GM18867 (cell line): ENCODE data around the gene SP140.
"Not testable (repeated sequence)": the region's sequence is repeated elsewhere in the genome, so short reads cannot be mapped to it uniquely, and the experiment has no call there.

Experiments
- ATAC-seq: cut with Tn5 transposase; IDR thresholded peaks from one replicate; pipeline ENCODE4 v1.9.1; 2021; ENCODE audit warnings: mild to moderate bottlenecking, moderate library complexity; ENCODE audit not compliant: unreplicated experiment

The SP140 gene

DNA sequence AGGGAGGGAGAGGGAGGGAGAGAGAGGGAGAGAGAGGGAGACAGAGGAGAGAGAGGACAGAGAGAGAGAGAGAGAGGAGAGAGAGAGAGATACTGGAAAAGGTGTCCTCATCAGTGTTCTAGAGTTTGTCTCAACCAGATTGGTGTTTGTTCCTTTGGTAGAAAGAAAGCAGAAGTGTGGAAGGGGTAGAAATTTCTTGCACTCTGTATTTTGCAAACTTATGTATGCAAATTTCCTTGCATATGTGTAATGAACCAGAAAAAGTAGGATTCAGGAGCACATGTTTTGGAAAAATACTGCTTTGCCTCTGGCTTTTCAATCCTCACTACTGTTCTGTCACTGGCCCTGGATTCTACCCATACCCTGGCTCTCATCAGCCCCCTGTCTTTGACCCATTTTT lies 1.1 kb upstream of the SP140 start:
- ATAC-seq = no peak

DNA sequence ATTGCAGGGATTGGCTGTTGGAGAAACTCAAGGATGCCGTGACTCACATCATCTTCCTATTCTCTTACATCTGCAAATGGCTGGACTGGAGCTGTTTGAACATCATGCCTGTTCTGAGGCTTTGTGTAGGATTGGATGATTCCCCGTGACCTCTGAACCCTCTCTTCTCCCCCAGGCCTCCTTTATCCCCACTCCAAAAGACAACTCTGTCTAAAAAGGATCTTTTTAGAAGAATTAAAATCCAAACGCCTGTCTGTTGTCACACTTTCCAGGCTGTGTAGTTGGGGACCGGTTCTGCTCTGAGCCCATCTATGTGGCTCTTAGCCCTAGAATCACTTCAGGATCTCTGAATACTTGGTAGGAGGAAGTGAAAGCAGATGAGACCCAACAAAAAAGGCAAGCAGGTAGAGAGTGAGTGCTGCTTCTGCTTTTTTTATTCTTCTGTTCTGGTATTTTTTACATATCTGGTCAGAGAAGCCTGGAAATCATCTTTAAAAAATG lies 565 bp downstream of the SP140 start:
- peak; percentile 70 for ATAC-seq

DNA sequence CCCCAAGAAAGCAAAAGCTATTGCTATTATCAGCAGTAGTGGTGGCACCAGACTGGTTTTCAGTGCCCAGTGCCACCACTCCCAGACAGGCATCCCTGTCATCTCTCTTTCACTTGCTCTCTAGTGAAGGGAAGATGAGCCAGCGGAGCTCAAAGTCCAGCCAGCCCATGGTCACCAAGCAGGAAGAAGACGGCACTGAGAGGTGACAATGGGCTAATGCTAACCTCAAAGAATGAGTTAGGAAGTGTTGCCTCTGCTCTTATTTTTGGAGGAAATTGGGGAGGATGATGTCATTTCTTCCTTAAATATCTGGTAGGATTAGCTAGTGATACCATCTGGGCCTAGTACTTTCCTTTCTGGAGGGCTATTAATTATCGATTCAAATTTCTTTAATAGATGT lies 1.7 kb downstream of the SP140 start:
- no peak for ATAC-seq

DNA sequence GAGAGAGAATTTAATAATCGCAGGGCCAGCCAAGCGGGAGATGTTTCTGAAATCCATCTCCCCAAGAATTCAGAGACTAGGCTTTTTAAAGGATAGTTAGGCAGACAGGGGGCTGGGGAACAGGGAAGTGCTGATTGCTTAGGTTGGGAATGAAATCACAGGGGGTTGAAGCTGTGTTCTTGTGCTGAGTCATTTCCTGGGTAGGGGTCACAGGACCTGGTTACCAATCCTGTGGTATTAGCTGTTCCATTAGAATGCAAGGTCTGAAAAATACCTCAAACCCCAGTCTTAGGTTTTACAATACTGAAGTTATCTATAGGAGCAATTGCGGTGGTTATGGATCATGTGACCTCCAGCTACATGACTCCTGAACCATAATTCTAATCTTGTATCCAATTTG lies 4.6 kb downstream of the SP140 start:
- ATAC-seq = no peak

DNA sequence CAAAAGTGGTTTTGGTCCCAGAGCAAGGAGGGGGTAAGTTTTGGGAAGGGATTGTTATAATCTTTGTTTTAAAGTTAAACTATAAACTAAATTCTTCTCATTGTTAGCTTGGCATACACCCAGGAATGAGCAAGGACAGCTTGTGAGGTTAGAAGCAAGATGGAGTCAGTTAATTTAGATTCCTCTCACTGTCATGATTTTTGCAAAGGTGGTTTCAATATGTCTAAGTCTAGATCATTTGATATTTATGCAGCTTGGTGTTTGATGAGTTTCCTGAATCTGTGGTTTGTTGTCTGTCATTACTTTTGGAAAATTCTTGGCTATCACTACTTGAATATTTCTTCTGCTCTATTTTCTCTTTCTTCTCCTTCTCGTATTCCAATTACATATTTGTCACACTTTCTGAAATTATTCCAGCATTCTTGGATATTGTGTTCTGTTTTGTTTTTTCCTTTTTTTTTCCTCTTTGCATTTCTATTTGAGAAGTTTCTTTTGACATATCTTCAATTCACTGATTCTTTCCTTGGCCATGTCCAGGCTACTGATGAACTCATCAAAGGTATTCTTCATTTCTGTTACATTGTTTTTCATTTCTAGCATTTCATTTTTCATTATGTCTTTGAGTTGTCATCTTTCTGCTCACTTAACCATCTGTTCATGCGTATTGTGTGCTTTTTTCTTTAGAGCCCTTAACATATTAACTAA lies 5.1 kb downstream of the SP140 start:
- ATAC-seq = no peak

DNA sequence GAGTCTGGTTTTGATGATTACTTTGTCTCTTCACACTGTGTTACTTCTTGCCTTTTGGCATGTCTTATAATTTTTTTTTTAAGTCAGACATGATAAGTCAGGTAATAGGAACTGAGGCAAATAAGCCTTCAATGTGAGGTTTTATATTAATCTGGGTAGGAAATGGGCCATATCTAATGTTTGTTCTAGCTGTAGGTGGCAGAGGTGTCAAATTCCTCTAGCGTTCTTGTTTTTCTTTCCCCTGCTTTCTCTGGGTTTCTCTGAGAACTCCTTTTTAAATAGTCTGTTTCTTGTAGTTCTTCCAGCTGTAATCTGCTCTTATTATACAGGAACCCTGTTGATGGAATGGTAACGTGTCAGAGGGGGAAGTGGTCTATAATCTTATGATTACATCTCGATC lies 5.7 kb downstream of the SP140 start:
- ATAC-seq = no peak

DNA sequence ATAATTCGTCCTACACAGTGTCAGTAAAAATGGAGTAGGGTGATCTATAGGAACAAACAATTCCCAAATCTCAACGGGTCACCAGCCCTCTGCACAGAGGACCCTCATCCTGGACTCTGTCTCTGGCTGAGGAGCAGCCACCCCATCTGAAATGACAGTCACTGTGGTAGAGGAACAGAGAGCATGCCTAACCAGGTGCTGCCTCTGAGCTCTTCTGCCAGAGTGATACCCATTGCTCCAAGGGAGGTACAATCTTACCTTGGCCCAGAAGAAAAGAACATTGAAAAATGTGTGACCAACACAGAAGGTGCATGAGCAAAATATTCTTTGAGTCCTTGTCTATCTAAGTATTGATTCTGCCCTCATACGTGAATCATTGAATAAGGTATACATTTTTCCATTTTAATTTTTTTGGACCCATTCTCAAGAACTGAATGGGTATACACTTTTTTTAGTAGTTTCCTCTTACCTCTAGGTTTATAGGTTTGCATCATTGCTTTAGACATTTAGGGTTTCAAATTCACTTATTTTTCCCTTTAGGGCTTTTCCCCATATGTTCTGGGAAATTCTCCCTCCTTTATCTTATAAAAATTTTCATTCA lies 8.7 kb downstream of the SP140 start:
- peak; percentile 72 for ATAC-seq

DNA sequence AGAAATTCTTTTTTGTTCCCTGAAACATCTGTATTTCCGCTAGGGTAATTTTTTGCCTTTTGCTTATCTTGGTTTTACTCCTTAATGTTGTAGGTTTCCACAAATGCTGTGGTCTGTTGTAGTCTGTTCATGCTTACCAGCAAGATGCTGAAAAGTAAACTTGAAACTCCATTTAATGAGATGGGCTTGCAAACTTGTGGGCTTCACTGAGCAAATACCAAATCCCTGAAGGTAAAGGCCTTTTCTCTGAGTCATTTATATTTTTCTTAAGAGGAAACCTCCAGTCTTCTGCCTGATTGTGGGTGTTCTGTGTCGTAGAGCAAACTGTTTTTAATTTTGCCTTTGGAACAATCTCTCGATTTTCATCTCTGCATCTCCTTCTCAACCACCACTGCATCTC lies 9.3 kb downstream of the SP140 start:
- ATAC-seq = peak; percentile 41

DNA sequence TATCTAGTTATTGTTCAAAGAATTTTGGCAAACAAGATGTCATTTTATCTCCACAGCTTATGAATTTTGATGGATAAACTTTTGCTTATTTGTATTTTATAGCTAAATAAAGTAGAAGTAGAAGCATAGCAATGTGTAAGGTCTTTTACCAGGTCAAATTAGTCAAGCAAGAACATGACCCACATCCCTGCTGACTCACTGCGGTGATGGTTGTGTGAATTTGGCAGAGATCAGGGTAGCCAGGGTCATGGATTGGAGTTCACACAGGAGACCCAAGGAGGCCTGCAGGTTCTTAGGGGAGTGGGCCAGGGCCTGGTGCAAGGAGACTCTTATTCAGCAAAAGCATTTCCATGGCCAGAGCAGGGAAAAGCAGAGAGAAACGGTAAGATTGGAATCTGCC lies 18.7 kb downstream of the SP140 start:
- no peak for ATAC-seq

DNA sequence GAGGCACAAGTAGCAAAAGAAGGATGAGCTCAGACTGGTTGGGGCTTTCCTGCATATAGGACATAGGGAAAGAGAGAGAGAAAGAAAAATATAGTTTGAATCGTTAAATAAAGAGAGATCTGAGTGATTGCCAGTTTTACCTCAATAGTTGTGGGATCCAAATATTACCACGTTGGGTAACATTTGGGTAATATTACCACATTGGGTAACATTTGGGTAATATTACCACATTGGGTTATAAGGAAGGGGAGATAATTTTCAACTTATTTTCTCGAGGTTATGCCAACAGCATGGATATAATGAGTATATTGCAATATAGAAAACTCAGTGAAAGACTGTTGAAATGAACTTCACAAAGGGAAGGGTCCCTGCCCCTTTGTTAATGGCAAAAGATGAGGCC lies 20.7 kb downstream of the SP140 start:
- ATAC-seq = no peak

DNA sequence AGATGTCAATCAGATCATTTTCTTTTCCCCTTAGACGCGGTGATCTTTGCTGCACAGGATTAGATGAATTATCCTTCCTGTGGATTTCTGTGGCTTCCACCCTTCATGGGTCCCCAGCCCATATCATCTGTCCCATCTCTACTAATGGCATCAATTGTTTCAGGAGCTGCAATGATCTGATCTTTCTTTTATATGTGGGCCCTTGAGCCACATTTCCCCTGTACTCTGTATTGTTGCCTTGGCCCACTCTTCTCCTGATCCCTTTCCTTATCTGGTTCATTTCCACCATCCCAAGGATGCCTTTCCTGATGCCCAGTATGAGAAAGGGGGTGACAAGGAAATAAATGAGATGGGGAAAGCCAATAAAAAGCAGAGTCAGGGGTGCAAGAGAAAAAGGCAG lies 24.7 kb downstream of the SP140 start:
- no peak for ATAC-seq

DNA sequence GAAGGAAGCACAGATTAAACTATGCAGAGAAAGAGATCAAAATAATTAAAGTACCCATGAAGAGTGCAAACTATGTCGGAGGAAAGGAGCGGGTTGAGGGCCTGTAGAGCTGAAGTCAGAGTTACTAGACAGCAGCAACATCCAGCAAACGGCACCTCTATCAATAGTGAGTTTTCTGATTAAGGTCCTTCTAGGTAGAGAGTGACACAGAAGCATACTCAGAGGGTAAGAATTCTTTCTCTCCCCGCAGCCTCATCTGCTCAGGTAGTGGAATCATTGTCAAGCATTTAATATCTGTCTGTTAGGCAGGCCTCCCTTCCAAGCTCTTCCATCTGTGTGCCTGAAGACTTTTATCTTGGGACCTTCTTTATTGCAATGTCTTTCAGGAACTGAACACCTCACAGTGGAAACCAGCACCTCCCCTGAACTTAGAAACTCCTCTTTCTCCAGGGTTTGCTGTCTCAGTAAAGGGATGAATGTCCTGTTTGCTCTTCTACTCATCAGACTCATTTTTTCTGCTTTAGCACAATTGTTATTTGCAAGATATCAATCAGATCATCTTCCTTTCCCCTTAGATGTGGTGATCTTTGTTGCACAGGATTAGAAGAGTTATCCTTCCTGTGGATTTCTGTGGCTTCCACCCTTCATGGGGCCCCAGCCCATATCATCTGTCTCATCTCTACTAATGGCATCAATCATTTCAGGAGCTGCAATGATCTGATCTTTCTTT lies 28.8 kb downstream of the SP140 start:
- ATAC-seq = no peak

DNA sequence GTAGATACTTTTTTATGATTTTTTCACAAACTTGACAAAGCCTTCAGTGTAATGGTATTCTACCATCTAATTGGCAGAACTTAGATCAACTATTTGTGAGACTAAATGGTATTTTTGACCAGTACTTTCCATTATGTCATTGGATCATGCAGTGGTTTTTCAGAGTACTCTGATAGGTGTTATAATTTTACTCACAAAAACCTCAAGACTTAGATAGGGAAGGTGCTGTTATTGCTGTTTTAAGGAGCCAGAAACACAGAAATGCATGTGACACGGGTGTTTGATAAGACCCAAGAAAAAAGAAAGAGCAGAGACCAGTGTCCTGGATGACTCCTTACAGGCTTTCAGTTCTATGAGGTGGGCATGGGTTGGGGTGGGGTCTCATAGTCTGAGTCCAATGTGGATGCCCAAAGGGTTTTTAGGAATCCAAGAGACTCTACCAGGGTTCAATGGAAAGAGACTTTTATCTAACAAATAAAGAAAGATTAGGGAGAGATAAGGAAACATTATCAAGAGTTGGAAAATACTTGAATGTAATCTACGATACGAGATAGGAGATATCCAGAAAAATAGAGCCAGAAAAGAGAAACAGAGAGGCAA lies 31.3 kb downstream of the SP140 start:
- ATAC-seq = no peak

DNA sequence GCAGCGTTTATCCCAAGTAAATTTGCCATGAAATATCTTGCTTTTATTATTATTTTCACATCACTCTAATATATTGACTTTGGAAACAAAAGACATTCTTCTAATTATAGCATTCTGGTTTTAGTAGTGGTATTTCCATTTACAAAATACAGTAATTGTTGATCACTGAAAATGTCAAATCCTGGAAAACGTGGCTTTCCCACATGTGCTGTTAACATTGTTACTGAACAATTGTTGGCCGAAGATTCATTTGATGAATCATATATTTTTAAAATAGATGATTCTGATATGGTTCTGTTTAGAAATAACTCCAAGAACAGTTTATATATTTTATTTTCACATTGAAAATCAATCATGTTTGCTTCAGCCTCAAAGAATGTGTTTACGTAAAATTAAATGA lies 32.9 kb downstream of the SP140 start:
- ATAC-seq = no peak

DNA sequence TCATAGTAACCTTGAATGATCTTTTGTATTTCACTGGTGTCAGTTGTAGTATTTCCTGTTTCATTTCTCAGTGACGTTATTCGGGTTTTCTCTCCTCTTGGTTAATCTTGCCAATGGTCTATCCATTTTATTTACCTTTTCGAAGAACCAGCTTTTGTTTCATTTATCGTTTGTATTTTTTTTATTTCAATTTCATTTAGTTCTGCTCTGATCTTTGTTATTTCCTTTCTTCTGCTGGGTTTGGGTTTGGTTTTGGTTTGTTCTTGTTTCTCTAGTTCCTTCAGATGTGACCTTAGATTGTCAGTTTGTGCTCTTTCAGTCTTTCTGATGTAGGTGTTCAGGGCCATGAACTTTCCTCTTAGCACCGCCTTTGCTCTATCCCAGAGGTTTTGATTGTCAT lies 36.7 kb downstream of the SP140 start:
- no peak for ATAC-seq

DNA sequence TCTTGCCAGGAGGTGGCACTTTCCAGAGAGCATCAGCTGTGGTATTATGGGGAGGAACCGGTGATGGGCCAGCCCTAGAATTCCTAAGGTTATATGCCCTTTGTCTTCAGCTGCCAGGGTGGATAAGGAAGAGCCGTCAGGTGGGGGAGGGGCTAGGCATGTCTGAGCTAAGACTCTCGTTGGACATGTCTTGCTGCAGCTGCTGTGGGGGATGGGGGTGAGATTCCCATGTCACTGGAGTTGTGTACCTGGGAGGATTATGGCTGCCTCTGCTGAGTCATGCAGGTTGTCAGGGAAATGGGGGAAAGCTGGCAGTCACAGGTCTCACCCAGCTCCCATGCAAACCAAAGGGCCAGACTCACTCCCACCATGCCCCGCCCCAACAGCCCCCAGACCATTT lies 39.4 kb downstream of the SP140 start:
- not testable (repeated sequence) for ATAC-seq

DNA sequence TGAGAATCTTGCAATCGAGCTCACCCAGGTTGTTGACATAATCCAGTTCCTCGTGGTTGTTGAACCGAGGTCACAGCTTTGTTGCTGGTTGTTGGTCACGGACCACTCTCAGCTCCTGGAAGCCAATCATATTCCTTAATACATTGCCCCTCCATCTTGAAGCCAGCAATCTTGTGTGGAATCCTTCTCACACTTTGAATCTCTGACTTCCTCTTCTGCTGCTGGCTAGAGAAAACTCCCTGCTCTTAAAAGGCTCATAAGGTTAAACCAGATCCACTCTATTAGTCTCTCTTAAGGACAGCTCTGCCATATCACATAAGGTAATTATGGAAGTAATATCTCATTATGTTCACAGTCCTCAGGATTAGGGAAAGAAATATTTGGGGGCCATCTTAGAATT lies 41.1 kb downstream of the SP140 start:
- no peak for ATAC-seq

DNA sequence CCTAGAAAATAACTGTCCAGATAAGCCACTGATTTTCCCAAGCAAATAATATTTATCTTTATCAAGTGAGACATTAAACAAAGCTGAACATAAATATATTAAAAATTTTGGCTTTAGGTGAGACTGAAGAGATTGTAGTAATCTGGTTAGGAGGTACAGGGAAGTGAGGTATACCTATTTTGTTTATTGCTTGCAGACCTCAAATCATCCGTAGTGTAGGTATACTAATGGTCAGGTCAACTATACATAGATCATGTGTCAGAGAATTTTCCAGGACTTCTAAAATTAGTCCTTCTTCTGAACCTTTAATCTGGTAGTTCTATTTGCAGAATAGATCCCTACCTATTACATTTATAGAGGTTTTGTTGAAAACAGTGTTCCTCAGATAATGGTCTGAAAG lies 41.5 kb downstream of the SP140 start:
- ATAC-seq = peak; percentile 16

DNA sequence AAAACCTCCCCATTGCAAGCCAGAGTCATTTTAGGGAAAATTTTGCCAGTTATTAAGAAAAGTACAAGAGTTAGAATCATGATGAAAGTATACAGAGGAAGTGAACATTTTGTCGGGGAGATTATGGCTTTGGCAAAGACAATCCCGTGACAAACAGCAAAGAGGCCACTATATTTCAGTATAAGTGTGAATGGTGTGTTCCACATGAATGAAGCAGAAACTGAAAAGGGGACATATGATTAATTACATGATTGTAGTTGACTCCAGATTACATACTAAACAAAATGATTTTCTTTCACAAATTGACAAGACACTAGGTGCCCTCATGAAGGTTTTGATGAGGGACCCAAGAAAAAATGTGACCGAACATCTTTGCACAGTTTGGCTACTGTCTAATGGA lies 42.0 kb downstream of the SP140 start:
- ATAC-seq = peak; percentile 71

DNA sequence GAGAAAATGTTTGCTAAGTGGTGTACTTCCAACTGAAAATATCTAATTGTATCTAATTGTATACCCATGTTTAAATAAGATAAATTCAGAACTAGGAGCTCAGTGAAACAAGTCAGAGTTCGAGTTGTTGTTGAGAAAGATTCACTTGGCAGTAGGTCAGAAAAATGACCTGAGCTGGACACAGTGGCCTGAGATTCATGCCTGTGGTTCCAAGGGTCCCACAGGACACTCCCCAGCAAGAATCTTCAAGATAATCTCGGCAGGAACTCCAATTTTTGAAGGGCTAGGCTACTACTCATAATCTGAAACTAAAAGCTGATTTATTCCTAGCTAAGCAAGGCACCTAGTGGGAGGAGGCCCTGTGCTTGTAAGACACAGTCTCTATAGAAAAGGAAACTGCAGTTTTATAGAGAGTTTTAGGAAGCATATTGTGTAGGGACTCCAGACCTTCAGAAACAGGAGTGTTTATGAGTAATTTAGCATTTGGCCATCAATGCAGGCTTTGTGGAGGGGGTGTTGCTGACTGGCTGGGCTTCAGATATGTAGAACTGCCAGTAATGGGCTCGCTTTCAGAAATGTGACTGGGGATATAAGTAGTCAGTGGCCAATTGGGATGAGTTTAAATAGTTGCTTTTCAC lies 43.2 kb downstream of the SP140 start:
- peak; percentile 39 for ATAC-seq

DNA sequence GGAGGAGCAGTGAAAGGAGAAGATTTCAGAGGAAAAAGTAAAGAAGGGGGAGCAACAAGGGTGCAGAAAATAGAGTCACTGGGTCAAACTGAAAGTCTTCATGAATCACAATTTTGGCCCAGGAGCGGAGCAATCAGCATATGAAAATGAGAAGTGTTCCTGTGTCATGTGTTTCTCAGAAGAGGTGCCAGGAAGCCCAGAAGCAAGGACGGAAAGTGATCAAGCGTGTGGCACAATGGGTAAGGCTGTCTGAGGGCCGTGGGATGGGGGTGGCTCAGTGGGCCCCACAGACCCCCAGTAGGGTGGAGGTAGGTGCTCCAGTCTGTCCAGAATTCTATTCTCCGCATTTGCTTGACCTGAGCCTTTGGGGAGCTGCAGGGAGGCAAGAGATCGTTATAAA lies 44.2 kb downstream of the SP140 start:
- no peak for ATAC-seq
